ENCODE measurements around the gene SH3BGRL2.

SH3BGRL2 gene

GRCh38 chr6:79621579-79621978 lies 9.6 kb upstream of the SH3BGRL2 start:
- Histone ChIP-seq H3K27me3 (ENCODE audit: insufficient read depth, low read length, poor library complexity) (peaks cover 17% of the 10 kb centered on the region), H3K4me3 (ENCODE audit: low read depth in 1 of 2, low read length in 2 of 2) (no peak overlapping the region), H3K9ac (ENCODE audit: low read depth, low read length) (no peak overlapping the region), H3K36me3 (ENCODE audit: insufficient read depth, low read length) (no peaks in the 10 kb centered on the region), H4K20me1 (ENCODE audit: insufficient read depth, low read length) (no peaks in the 10 kb centered on the region), H2AFZ (ENCODE audit: low read depth, low read length) (no peak overlapping the region), H3K4me1 (ENCODE audit: insufficient read depth, low read length) (no peaks in the 10 kb centered on the region), H3K9me3 (ENCODE audit: insufficient read depth, low read length, severe bottlenecking) (no peaks in the 10 kb centered on the region), H3K79me2 (ENCODE audit: insufficient read depth, low read length) (no peaks in the 10 kb centered on the region), H3K27ac (ENCODE audit: low read length) (no peak overlapping the region), H3K4me2 (ENCODE audit: insufficient read depth, low read length) (no peak overlapping the region)
- no peak for ATAC-seq (ENCODE audit: insufficient read depth, low read depth)
- DNase-seq = no peak
- no peak for TF ChIP-seq EZH2 (IDR thresholded peaks at IDR 0.05; ENCODE audit: borderline replicate concordance, low read depth, low read length, severe bottlenecking)
- no peak for TF ChIP-seq CTCF (IDR thresholded peaks at IDR 0.05; ENCODE audit: borderline replicate concordance, extremely low read depth, low read length, poor library complexity, severe bottlenecking)

- Histone ChIP-seq H3K27ac (ENCODE audit: low read length) (no peak overlapping the region), H3K9ac (ENCODE audit: low read depth, low read length) (no peak overlapping the region), H3K27me3 (ENCODE audit: insufficient read depth, low read length, poor library complexity) (peaks cover 18% of the 10 kb centered on the region), H3K79me2 (ENCODE audit: insufficient read depth, low read length) (no peaks in the 10 kb centered on the region), H3K4me2 (ENCODE audit: insufficient read depth, low read length) (no peak overlapping the region), H3K9me3 (ENCODE audit: insufficient read depth, low read length, severe bottlenecking) (no peaks in the 10 kb centered on the region), H4K20me1 (ENCODE audit: insufficient read depth, low read length) (no peaks in the 10 kb centered on the region), H2AFZ (ENCODE audit: low read depth, low read length) (no peak overlapping the region), H3K36me3 (ENCODE audit: insufficient read depth, low read length) (no peaks in the 10 kb centered on the region), H3K4me3 (ENCODE audit: low read depth in 1 of 2, low read length in 2 of 2) (no peak overlapping the region), H3K4me1 (ENCODE audit: insufficient read depth, low read length) (no peaks in the 10 kb centered on the region)
- DNase-seq (no peak), ATAC-seq (ENCODE audit: insufficient read depth, low read depth) (no peak)
- TF ChIP-seq CTCF (IDR thresholded peaks at IDR 0.05; ENCODE audit: borderline replicate concordance, extremely low read depth, low read length, poor library complexity, severe bottlenecking) = no peak
- TF ChIP-seq EZH2 (IDR thresholded peaks at IDR 0.05; ENCODE audit: borderline replicate concordance, low read depth, low read length, severe bottlenecking) = no peak
These were observed 8.8 kb upstream of the SH3BGRL2 start for GRCh38 chr6:79622364-79622763.

GRCh38 chr6:79623106-79623505 lies 8.0 kb upstream of the SH3BGRL2 start:
- no peak for DNase-seq
- H3K4me1 ChIP-seq (ENCODE audit: insufficient read depth, low read length) = no peaks in the 10 kb centered on the region

More at GRCh38 chr6:79623106-79623505, 8.0 kb upstream of the SH3BGRL2 start:
- ATAC-seq (ENCODE audit: insufficient read depth, low read depth) = no peak
- no peak for TF ChIP-seq EZH2 (IDR thresholded peaks at IDR 0.05; ENCODE audit: borderline replicate concordance, low read depth, low read length, severe bottlenecking)
- no peak for TF ChIP-seq CTCF (IDR thresholded peaks at IDR 0.05; ENCODE audit: borderline replicate concordance, extremely low read depth, low read length, poor library complexity, severe bottlenecking)
- H3K9ac ChIP-seq (ENCODE audit: low read depth, low read length) = no peak overlapping the region
- no peak overlapping the region for H3K27ac ChIP-seq (ENCODE audit: low read length)
- peaks cover 13% of the 10 kb centered on the region for H3K27me3 ChIP-seq (ENCODE audit: insufficient read depth, low read length, poor library complexity)
- H4K20me1 ChIP-seq (ENCODE audit: insufficient read depth, low read length) = no peaks in the 10 kb centered on the region
- H3K4me3 ChIP-seq (ENCODE audit: low read depth in 1 of 2, low read length in 2 of 2) = no peak overlapping the region
- no peaks in the 10 kb centered on the region for H3K9me3 ChIP-seq (ENCODE audit: insufficient read depth, low read length, severe bottlenecking)
- H3K36me3 ChIP-seq (ENCODE audit: insufficient read depth, low read length) = no peaks in the 10 kb centered on the region
- no peak overlapping the region for H3K4me2 ChIP-seq (ENCODE audit: insufficient read depth, low read length)
- H2AFZ ChIP-seq (ENCODE audit: low read depth, low read length) = no peak overlapping the region
- no peaks in the 10 kb centered on the region for H3K79me2 ChIP-seq (ENCODE audit: insufficient read depth, low read length)

Measured in DND-41 (cell line).